Neural crest cell (in vitro differentiated cells): Measurements from ENCODE around the gene CXorf65. TPM values are rescaled to one million over a fixed set of nuclear protein-coding genes. Genes with fewer than 3 reads are reported as not detected.
A peak's percentile ranks its signal among the peaks of the same experiment; 100 is the strongest.

ENCODE experiments used
- DNase-seq: peaks from one replicate; pipeline ENCODE4 v3.0.0; 2021; ENCODE audit warnings: low read depth, mixed read lengths, low spot score
- H3K27ac Mint-ChIP-seq: one replicate; pipeline ENCODE4 v1.8.0; 2021; ENCODE audit warnings: mild to moderate bottlenecking, mixed read lengths; ENCODE audit not compliant: unreplicated experiment
- H3K27me3 Mint-ChIP-seq: 2 replicates; pipeline ENCODE4 v1.8.0; 2021; ENCODE audit warnings: low read depth, mild to moderate bottlenecking, mixed read lengths
- H3K36me3 Mint-ChIP-seq: 2 replicates; pipeline ENCODE4 v1.8.0; 2021; ENCODE audit warnings: low read depth, mild to moderate bottlenecking, mixed read lengths
- H3K4me1 Mint-ChIP-seq: 2 replicates; pipeline ENCODE4 v1.8.0; 2021; ENCODE audit warnings: mixed read lengths
- H3K4me3 Mint-ChIP-seq: one replicate; pipeline ENCODE4 v1.8.0; 2021; ENCODE audit warnings: mild to moderate bottlenecking, mixed read lengths
- H3K9me3 Mint-ChIP-seq: 2 replicates; pipeline ENCODE4 v1.8.0; 2021; ENCODE audit warnings: mixed read lengths
- CTCF ChIP-seq: fragments of 200-600 bp; sonication (generic); conservative IDR thresholded peaks from 2 replicates; pipeline ENCODE4 v1.5.0; 2021; ENCODE audit warnings: antibody characterized with exemption, mild to moderate bottlenecking
- total RNA-seq: library from RNA; stranded (reverse); gene quantifications from 2 replicates; pipeline ENCODE4 v1.2.1, GENCODE V29; 2021

CXorf65 gene
- total RNA-seq, 1 donor from 2014 or later, result not detected

- Mint-ChIP-seq H3K27ac (no peak overlapping the region), H3K4me3 (peak overlapping the region; percentile 2), H3K27me3 (no peaks in the 10 kb centered on the region), H3K4me1 (peaks cover 11% of the 10 kb centered on the region), H3K9me3 (no peaks in the 10 kb centered on the region), H3K36me3 (peaks cover 32% of the 10 kb centered on the region)
- TF ChIP-seq CTCF, result peak; percentile 75
- DNase-seq, result peak; percentile 72
Measured at GRCh38 chrX:71128915-71129765, 22.6 kb upstream of the CXorf65 start.

GRCh38 chrX:71128166-71128833 lies 21.8 kb upstream of the CXorf65 start:
- Mint-ChIP-seq H3K27me3 (no peaks in the 10 kb centered on the region), H3K4me3 (no peak overlapping the region), H3K27ac (no peak overlapping the region), H3K36me3 (peaks cover 35% of the 10 kb centered on the region), H3K4me1 (peaks cover 11% of the 10 kb centered on the region), H3K9me3 (no peaks in the 10 kb centered on the region)
- TF ChIP-seq CTCF, result no peak
- no peak for DNase-seq

GRCh38 chrX:71118985-71119535 lies 12.5 kb upstream of the CXorf65 start:
- no peaks in the 10 kb centered on the region for H3K4me1 Mint-ChIP-seq
- DNase-seq, result no peak
- peak overlapping the region; percentile 90 for H3K4me3 Mint-ChIP-seq
- TF ChIP-seq CTCF, result no peak
- H3K36me3 Mint-ChIP-seq, result peaks cover 13% of the 10 kb centered on the region
- H3K27me3 Mint-ChIP-seq, result no peaks in the 10 kb centered on the region
- peak overlapping the region; percentile 88 for H3K27ac Mint-ChIP-seq
- peaks cover 2% of the 10 kb centered on the region for H3K9me3 Mint-ChIP-seq

- no peaks in the 10 kb centered on the region for H3K27me3 Mint-ChIP-seq
- H3K4me1 Mint-ChIP-seq, result no peaks in the 10 kb centered on the region
- H3K4me3 Mint-ChIP-seq, result peak within 1 kb of the TSS; percentile 90
- TF ChIP-seq CTCF, result no peak
- H3K27ac Mint-ChIP-seq, result peak within 1 kb of the TSS; percentile 88
- peaks cover 5% of the 10 kb centered on the region for H3K9me3 Mint-ChIP-seq
- peaks cover 11% of the 10 kb centered on the region for H3K36me3 Mint-ChIP-seq
- DNase-seq, result peak; percentile 73
Measured at GRCh38 chrX:71118032-71118984, 11.8 kb upstream of the CXorf65 start, which contains the start of gene MED12. MED12 (plus strand) TSS chrX:71118596; CDS start chrX:71118755, 159 bp downstream.

- Mint-ChIP-seq H3K27ac (no peak overlapping the region), H3K27me3 (no peaks in the 10 kb centered on the region), H3K9me3 (peaks cover 5% of the 10 kb centered on the region), H3K4me1 (no peaks in the 10 kb centered on the region), H3K4me3 (peak overlapping the region; percentile 31), H3K36me3 (peaks cover 6% of the 10 kb centered on the region)
- no peak for TF ChIP-seq CTCF
- DNase-seq, result no peak
Measured at GRCh38 chrX:71117358-71117757, 10.8 kb upstream of the CXorf65 start.
